HG03095 (cell line): ENCODE data around the gene PGM1.

Source experiments
- ATAC-seq: cut with Tn5 transposase; IDR thresholded peaks from one replicate; pipeline ENCODE4 v1.9.1; 2021; ENCODE audit warnings: moderate library complexity; ENCODE audit not compliant: unreplicated experiment

PGM1 gene

GRCh38 chr1:63600248-63600647, 7.0 kb downstream of the PGM1 start:
- ATAC-seq: no peak

GRCh38 chr1:63601061-63601460, 7.8 kb downstream of the PGM1 start:
- no peak for ATAC-seq

GRCh38 chr1:63601463-63601862, 8.3 kb downstream of the PGM1 start:
- no peak for ATAC-seq

GRCh38 chr1:63601912-63602311, 8.7 kb downstream of the PGM1 start:
- no peak for ATAC-seq

GRCh38 chr1:63602629-63603028, 9.4 kb downstream of the PGM1 start:
- ATAC-seq: no peak

GRCh38 chr1:63603810-63604209, 10.6 kb downstream of the PGM1 start:
- ATAC-seq: no peak

- no peak for ATAC-seq
Observed at GRCh38 chr1:63607322-63607721, 14.1 kb downstream of the PGM1 start.

- no peak for ATAC-seq
Observed at GRCh38 chr1:63611231-63611630, 18.0 kb downstream of the PGM1 start.

GRCh38 chr1:63612564-63612963, 19.4 kb downstream of the PGM1 start:
- no peak for ATAC-seq

GRCh38 chr1:63612971-63613370, 19.8 kb downstream of the PGM1 start:
- no peak for ATAC-seq

- ATAC-seq: no peak
Observed at GRCh38 chr1:63615768-63616420, 22.7 kb downstream of the PGM1 start.

GRCh38 chr1:63617450-63617849, 24.2 kb downstream of the PGM1 start:
- ATAC-seq: no peak

- ATAC-seq: no peak
Observed at GRCh38 chr1:63618011-63618410, 24.8 kb downstream of the PGM1 start.

GRCh38 chr1:63619558-63619957, 26.3 kb downstream of the PGM1 start:
- ATAC-seq: no peak

GRCh38 chr1:63620671-63621070, 27.5 kb downstream of the PGM1 start:
- ATAC-seq: no peak

GRCh38 chr1:63621075-63621474, 27.9 kb downstream of the PGM1 start:
- ATAC-seq: no peak

- no peak for ATAC-seq
Observed at GRCh38 chr1:63621698-63622097, 28.5 kb downstream of the PGM1 start.

GRCh38 chr1:63622849-63623566, 29.8 kb downstream of the PGM1 start:
- ATAC-seq: no peak

- no peak for ATAC-seq
Observed at GRCh38 chr1:63623952-63624351, 30.7 kb downstream of the PGM1 start.

GRCh38 chr1:63624911-63625310, 31.7 kb downstream of the PGM1 start:
- no peak for ATAC-seq

GRCh38 chr1:63626222-63626621, 33.0 kb downstream of the PGM1 start:
- no peak for ATAC-seq

- no peak for ATAC-seq
Observed at GRCh38 chr1:63628607-63629006, 35.4 kb downstream of the PGM1 start.

- ATAC-seq: no peak
Observed at GRCh38 chr1:63630238-63630637, 37.0 kb downstream of the PGM1 start.
